Esophagus muscularis mucosa (tissue), 3 donors: ENCODE measurements around the gene ZFAND2B.

Source experiments
- EP300 ChIP-seq: sonication (generic); formaldehyde crosslinking; IDR thresholded peaks from one replicate; pipeline ENCODE4 v1.6.1; 2017; ENCODE audit warnings: antibody characterized with exemption
- POLR2AphosphoS5 ChIP-seq, 2 donors: sonication (generic); formaldehyde crosslinking; IDR thresholded peaks; one replicate each; pipeline ENCODE4 v1.6.1; 2017; ENCODE audit warnings: antibody characterized with exemption in 2 of 2

DNA sequence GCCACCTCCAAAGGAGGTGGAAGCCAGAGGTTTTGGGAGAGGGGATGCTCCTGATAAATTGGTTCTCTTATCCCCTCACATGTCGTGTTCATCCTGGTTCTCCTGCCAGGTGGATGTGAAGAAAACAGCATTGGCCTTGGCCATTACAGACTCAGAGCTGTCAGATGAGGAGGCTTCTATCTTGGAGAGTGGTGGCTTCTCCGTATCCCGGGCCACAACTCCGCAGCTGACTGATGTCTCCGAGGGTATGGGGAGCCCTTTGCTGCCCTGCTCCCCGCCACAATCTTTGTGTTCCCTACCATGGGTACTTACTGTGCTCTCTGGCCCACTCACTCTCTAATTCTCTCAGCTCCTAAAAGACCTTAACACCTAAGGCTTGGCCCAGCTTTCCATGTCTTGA, 25.1 kb upstream of the ZFAND2B start:
- TF ChIP-seq EP300 (no peak), POLR2AphosphoS5 (IDR thresholded peaks at IDR 0.05) (no peak)
